ENCODE data around the gene XAB2. TPM values are rescaled to one million over a fixed set of nuclear protein-coding genes. Genes with fewer than 3 reads are reported as not detected.

Gene XAB2
- total RNA-seq, 1 donor from 2014 or later = 46.5 TPM

GRCh38 chr19:7622933-7623685, 6.2 kb downstream of the XAB2 start:
- TF ChIP-seq, protein P1, sequence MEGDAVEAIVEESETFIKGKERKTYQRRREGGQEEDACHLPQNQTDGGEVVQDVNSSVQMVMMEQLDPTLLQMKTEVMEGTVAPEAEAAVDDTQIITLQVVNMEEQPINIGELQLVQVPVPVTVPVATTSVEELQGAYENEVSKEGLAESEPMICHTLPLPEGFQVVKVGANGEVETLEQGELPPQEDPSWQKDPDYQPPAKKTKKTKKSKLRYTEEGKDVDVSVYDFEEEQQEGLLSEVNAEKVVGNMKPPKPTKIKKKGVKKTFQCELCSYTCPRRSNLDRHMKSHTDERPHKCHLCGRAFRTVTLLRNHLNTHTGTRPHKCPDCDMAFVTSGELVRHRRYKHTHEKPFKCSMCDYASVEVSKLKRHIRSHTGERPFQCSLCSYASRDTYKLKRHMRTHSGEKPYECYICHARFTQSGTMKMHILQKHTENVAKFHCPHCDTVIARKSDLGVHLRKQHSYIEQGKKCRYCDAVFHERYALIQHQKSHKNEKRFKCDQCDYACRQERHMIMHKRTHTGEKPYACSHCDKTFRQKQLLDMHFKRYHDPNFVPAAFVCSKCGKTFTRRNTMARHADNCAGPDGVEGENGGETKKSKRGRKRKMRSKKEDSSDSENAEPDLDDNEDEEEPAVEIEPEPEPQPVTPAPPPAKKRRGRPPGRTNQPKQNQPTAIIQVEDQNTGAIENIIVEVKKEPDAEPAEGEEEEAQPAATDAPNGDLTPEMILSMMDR (conservative IDR thresholded peaks at IDR 0.05) = no peak
- Mint-ChIP-seq H3K36me3 (peaks cover 13% of the 10 kb centered on the region), H3K4me1 (ENCODE audit: unreplicated experiment) (peaks cover 7% of the 10 kb centered on the region), H3K27me3 (no peaks in the 10 kb centered on the region), H3K4me3 (no peak overlapping the region), H3K9me3 (no peaks in the 10 kb centered on the region), H3K27ac (peak overlapping the region; percentile 69)
- DNase-seq (ENCODE audit: extremely low spot score, unreplicated experiment) = no peak

DNA sequence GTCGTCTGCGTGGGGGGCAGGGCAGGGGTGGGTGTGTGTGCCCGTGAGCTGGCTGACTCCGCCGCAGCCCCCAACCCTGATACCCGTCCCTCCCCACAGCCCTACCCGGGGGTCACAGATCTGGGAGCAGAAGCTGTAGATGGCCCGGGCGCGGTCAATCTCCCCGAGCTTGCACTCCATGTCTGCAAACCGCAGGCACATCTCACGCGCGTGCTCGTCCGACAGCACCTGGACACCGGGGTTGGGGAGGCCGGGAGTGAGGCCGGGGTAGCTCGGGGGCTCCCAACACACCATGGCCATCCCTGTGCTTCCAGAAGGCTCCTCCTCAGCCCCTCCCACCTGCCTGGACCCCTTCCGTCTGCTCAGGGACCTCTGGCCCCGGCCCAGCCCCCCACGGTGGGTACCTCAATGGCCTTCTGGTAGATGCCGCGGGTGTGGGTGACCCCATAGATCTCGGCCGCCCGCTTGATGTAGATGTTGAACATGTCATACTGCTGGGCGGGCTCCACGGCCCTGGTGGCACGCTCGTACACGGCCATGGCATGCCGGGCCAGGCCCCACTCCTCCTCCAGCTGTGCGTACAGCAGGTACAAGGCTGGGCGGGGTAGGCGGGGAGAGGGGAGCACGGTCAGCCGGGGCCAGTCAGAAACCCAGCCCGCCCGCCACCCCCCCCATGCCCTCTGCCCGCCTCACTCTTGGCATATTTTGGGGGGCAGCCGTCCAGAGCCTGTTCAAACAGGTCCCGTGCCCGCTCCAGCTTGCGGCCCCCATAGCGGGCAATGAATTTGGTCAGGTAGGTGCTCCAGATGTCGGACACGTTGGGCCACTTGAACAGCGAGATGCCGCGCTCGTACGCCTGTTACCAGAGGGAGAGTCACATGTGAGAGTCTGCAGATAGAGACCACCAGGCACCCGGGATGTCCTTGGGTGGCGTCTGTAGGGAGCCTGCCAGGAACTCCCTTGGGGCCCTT, 8.6 kb downstream of the XAB2 start:
- H3K36me3 Mint-ChIP-seq = peaks cover 13% of the 10 kb centered on the region
- H3K9me3 Mint-ChIP-seq = no peaks in the 10 kb centered on the region
- H3K4me1 Mint-ChIP-seq (ENCODE audit: unreplicated experiment) = peaks cover 7% of the 10 kb centered on the region
- no peak overlapping the region for H3K4me3 Mint-ChIP-seq
- H3K27me3 Mint-ChIP-seq = no peaks in the 10 kb centered on the region
- H3K27ac Mint-ChIP-seq = no peak overlapping the region
- no peak for DNase-seq (ENCODE audit: extremely low spot score, unreplicated experiment)
- TF ChIP-seq, protein P1 (conservative IDR thresholded peaks at IDR 0.05) = no peak

GRCh38 chr19:7619671-7620441, 9.5 kb downstream of the XAB2 start:
- H3K36me3 Mint-ChIP-seq = peaks cover 13% of the 10 kb centered on the region
- peaks cover 7% of the 10 kb centered on the region for H3K4me1 Mint-ChIP-seq (ENCODE audit: unreplicated experiment)
- no peaks in the 10 kb centered on the region for H3K9me3 Mint-ChIP-seq
- H3K27me3 Mint-ChIP-seq = no peaks in the 10 kb centered on the region
- no peak overlapping the region for H3K27ac Mint-ChIP-seq
- no peak overlapping the region for H3K4me3 Mint-ChIP-seq
- TF ChIP-seq, protein P1 (conservative IDR thresholded peaks at IDR 0.05) = no peak
- no peak for DNase-seq (ENCODE audit: extremely low spot score, unreplicated experiment)

DNA sequence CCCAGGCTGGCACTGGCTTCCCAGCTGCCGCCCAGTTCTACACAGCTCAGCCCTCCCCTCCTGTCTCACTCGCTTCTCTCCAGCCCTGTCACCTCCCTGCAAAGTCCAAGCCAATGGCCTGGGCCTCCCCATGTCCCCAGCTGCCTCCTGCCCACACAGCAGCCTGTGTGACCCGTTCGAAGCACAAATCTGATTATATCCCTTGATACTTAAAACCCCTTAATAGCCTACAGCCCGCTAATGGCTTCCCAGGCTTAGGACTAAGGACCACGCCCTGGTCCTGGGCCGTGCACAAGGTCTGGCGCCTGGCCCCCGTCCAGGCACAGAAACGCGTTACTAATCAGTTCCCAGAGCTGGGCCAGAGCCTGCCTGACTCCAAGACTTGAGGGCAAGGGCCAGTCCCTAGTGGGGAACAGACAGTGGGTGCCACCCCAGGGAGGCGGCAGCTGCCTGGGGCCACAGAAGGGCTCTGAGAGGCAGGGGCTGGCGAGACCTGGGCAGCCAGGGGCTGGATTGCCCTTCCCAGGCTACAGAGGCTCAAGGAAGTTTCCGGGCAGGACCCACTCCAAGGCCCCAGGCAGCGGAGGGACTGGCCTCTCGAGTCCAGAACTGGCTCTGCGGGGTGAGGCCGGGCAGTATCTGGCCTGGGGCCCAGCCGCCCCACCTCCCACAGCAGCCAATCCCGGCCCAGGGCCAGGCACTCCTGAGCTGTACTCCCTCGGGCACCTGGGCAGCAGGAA, 10.4 kb downstream of the XAB2 start:
- H3K9me3 Mint-ChIP-seq = no peaks in the 10 kb centered on the region
- TF ChIP-seq, protein P1 (conservative IDR thresholded peaks at IDR 0.05) = no peak
- peaks cover 7% of the 10 kb centered on the region for H3K4me1 Mint-ChIP-seq (ENCODE audit: unreplicated experiment)
- no peaks in the 10 kb centered on the region for H3K27me3 Mint-ChIP-seq
- H3K27ac Mint-ChIP-seq = peak overlapping the region; percentile 83
- peak overlapping the region; percentile 16 for H3K4me3 Mint-ChIP-seq
- DNase-seq (ENCODE audit: extremely low spot score, unreplicated experiment) = no peak
- H3K36me3 Mint-ChIP-seq = peaks cover 13% of the 10 kb centered on the region

GRCh38 chr19:7618348-7618747, 11.0 kb downstream of the XAB2 start:
- H3K27me3 Mint-ChIP-seq = no peaks in the 10 kb centered on the region
- peak overlapping the region; percentile 83 for H3K27ac Mint-ChIP-seq
- DNase-seq (ENCODE audit: extremely low spot score, unreplicated experiment) = no peak
- H3K4me1 Mint-ChIP-seq (ENCODE audit: unreplicated experiment) = peaks cover 7% of the 10 kb centered on the region
- TF ChIP-seq, protein P1 (conservative IDR thresholded peaks at IDR 0.05) = no peak
- no peak overlapping the region for H3K4me3 Mint-ChIP-seq
- H3K36me3 Mint-ChIP-seq = peaks cover 13% of the 10 kb centered on the region
- H3K9me3 Mint-ChIP-seq = no peaks in the 10 kb centered on the region
